PC-9 (cell line): ENCODE results near the gene RIPK3.

Experiments used
- CTCF ChIP-seq: fragments of 200-600 bp; sonication (generic); conservative IDR thresholded peaks from 2 replicates; pipeline ENCODE4 v1.6.1; 2017; ENCODE audit warnings: mixed run types, antibody characterized with exemption, mild to moderate bottlenecking, moderate library complexity
- EZH2 ChIP-seq: fragments of 200-600 bp; sonication (generic); IDR thresholded peaks from 2 replicates; pipeline ENCODE4 v1.8.0; 2017; ENCODE audit warnings: antibody characterized with exemption, low read depth

DNA sequence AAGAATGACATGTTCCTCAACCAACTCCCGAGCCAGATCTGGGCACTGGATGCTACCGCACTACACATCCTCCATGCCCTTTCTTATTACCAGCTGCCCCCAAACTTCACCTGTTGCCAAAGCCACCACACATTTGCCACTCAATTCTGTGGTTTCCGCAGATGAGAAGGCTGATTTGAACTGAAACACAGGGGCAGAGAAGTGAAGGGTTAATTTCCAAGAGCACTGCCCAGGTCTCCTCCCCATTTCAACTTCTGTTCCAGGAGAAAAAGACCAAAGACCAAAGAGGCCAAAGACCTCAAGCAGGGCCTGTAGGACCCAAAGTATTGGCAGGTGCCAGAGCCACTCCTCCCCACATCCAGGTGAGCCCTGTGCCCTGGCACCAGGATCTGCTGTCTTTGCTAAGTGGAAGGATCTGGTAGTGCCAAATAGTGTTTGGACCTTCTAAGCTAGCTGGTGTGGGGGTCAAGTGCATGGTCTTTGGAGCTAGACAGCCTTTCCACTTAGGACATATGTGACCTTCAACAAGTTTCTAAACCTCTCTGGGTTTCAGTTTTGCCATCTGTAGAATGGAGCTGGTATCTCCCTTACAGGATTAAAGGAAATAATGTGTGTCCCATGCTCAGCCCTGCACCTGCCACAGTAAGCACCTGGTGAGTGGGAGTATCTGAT, 48.2 kb downstream of the RIPK3 start:
- TF ChIP-seq CTCF (no peak), EZH2 (no peak)
